Measurements from ENCODE around the gene AMH. TPM values are rescaled to one million over a fixed set of nuclear protein-coding genes. Genes with fewer than 3 reads are reported as not detected.
"Not testable (repeated sequence)": the region's sequence is repeated elsewhere in the genome, so short reads cannot be mapped to it uniquely, and the experiment has no call there.

AMH gene
- total RNA-seq, 4 donors from 2014 or later = 1.1 to 3.5 TPM; not detected in 2

GRCh38 chr19:2280633-2281264, 31.6 kb downstream of the AMH start:
- Histone ChIP-seq H3K4me3 (no peak overlapping the region), H3K4me1 (peaks cover 4 to 36% (median 19%) of the 10 kb centered on the region in 4 donors), H3K27me3 (peaks cover 31% of the 10 kb centered on the region), H3K9me3 (no peaks in the 10 kb centered on the region), H3K27ac (no peak overlapping the region), H3K36me3 (no peaks in the 10 kb centered on the region)
- WGBS, 2 donors (ENCODE audit: low coverage in 1 of 2) = 69% methylated on average over 24 of the region's 26 CpGs; no CpG with 5 or more reads in 1 of the 2 donors
- intact Hi-C loops (cut with DNase I; ENCODE audit: low total_unique reads) (loop anchor here (10.0 kb wide), 1 partner anchor 1904 kb away; the partner anchor contains the start of genes ANKRD24 and SIRT6), in situ Hi-C loops (cut with MboI; ENCODE audit: low pct_ligation_motif_present in 1 of 4, low pct_unique_long_range_greater_than_20kb in 1 of 4, low sequenced_read_pairs in 3 of 4) (loop anchor here in 2 of 4 donors (25.0 kb wide), 1 partner anchor 107 kb away; no protein-coding TSS in a partner anchor)
- no peak for DNase-seq
- TF ChIP-seq POLR2AphosphoS5 (IDR thresholded peaks at IDR 0.05) (no peak), EP300 (IDR thresholded peaks at IDR 0.05; ENCODE audit: low read depth) (no peak), POLR2A (IDR thresholded peaks at IDR 0.05) (no peak), CTCF (IDR thresholded peaks at IDR 0.05) (no peak)

GRCh38 chr19:2281265-2282061, 32.3 kb downstream of the AMH start:
- Histone ChIP-seq H3K4me3 (peak overlapping the region in 3 of 4 donors; percentile 1 to 38 (median 26)), H3K27ac (peak overlapping the region; percentile 22 to 56 (median 42)), H3K27me3 (peaks cover 31% of the 10 kb centered on the region), H3K4me1 (peaks cover under 1 to 29% (median 12%) of the 10 kb centered on the region in 4 donors)
- H3K9me3 ChIP-seq, H3K36me3 ChIP-seq, DNase-seq: not testable (repeated sequence)
- intact Hi-C loops (cut with DNase I; ENCODE audit: low total_unique reads) = loop anchor here (2.0 to 10.0 kb wide), 2 partner anchors 609 to 1903 kb away; partner anchors contain the start of genes ANKRD24 and SIRT6
- in situ Hi-C loops (cut with MboI; ENCODE audit: low pct_ligation_motif_present in 1 of 4, low pct_unique_long_range_greater_than_20kb in 1 of 4, low sequenced_read_pairs in 3 of 4) = loop anchor here in 2 of 4 donors (25.0 kb wide), 1 partner anchor 106 kb away; no protein-coding TSS in a partner anchor
- 0 to 28% methylated on average over 1 to 12 of the region's 16 CpGs for WGBS, 2 donors (ENCODE audit: low coverage in 1 of 2)

GRCh38 chr19:2282062-2282861, 33.1 kb downstream of the AMH start, which contains the start of gene PEAK3:
PEAK3 (minus strand) TSS chr19:2282175; CDS start chr19:2280931, 1,244 bp downstream.
- WGBS, 2 donors (ENCODE audit: low coverage in 1 of 2) = 21 to 45% methylated on average over 4 to 38 of the region's 41 CpGs
- no peaks in the 10 kb centered on the region for H3K36me3 ChIP-seq
- H3K9me3 ChIP-seq = no peaks in the 10 kb centered on the region
- TF ChIP-seq CTCF (IDR thresholded peaks at IDR 0.05) (no peak), POLR2AphosphoS5 (IDR thresholded peaks at IDR 0.05) (peak in 1 of 3 donors; percentile 41), POLR2A (IDR thresholded peaks at IDR 0.05) (no peak), EP300 (IDR thresholded peaks at IDR 0.05; ENCODE audit: low read depth) (no peak)
- H3K4me1 ChIP-seq = peaks cover 0 to 23% (median 11%) of the 10 kb centered on the region in 4 donors
- intact Hi-C loops (cut with DNase I; ENCODE audit: low total_unique reads) = loop anchor here (2.0 to 10.0 kb wide), 2 partner anchors 609 to 1903 kb away; partner anchors contain the start of genes ANKRD24 and SIRT6
- in situ Hi-C loops (cut with MboI; ENCODE audit: low pct_ligation_motif_present in 1 of 4, low pct_unique_long_range_greater_than_20kb in 1 of 4, low sequenced_read_pairs in 3 of 4) = loop anchor here in 2 of 4 donors (25.0 kb wide), 1 partner anchor 105 kb away; no protein-coding TSS in a partner anchor
- DNase-seq = peak; percentile 79
- H3K27ac ChIP-seq = peak within 1 kb of the TSS; percentile 22 to 56 (median 42)
- peak within 1 kb of the TSS in 3 of 4 donors; percentile 1 to 38 (median 26) for H3K4me3 ChIP-seq
- H3K27me3 ChIP-seq = peaks cover 36% of the 10 kb centered on the region

- H3K27me3 ChIP-seq = peaks cover 40% of the 10 kb centered on the region
- no peak for DNase-seq
- in situ Hi-C loops (cut with MboI; ENCODE audit: low pct_ligation_motif_present in 1 of 4, low pct_unique_long_range_greater_than_20kb in 1 of 4, low sequenced_read_pairs in 3 of 4) = loop anchor here in 2 of 4 donors (25.0 kb wide), 1 partner anchor 104 kb away; no protein-coding TSS in a partner anchor
- peaks cover 0 to 23% (median 11%) of the 10 kb centered on the region in 4 donors for H3K4me1 ChIP-seq
- no peaks in the 10 kb centered on the region for H3K36me3 ChIP-seq
- no peak overlapping the region for H3K27ac ChIP-seq
- TF ChIP-seq POLR2AphosphoS5 (IDR thresholded peaks at IDR 0.05) = no peak
- TF ChIP-seq EP300 (IDR thresholded peaks at IDR 0.05; ENCODE audit: low read depth) = no peak
- no peak for TF ChIP-seq CTCF (IDR thresholded peaks at IDR 0.05)
- TF ChIP-seq POLR2A (IDR thresholded peaks at IDR 0.05) = no peak
- 40 to 70% methylated on average over 4 to 11 of the region's 11 CpGs for WGBS, 2 donors (ENCODE audit: low coverage in 1 of 2)
- H3K4me3 ChIP-seq = peak overlapping the region in 1 of 4 donors; percentile 38
- no peaks in the 10 kb centered on the region for H3K9me3 ChIP-seq
- intact Hi-C loops (cut with DNase I; ENCODE audit: low total_unique reads) = loop anchor here (2.0 to 10.0 kb wide), 2 partner anchors 608 to 1902 kb away; partner anchors contain the start of genes ANKRD24 and SIRT6
Observed at GRCh38 chr19:2282862-2283237, 33.7 kb downstream of the AMH start.
